CD4-positive, alpha-beta T cell treated with Interleukin-15 for 4 hours (primary cell): Measurements from ENCODE around the gene GALM.
"Not testable (repeated sequence)": the region's sequence is repeated elsewhere in the genome, so short reads cannot be mapped to it uniquely, and the experiment has no call there.

ENCODE experiments used
- DNase-seq: peaks from one replicate; pipeline ENCODE4 v3.0.0-alpha.2; 2020; ENCODE audit warnings: low spot score

The GALM gene

GRCh38 chr2:38682008-38682575 is 16.2 kb downstream of the GALM start:
- peak; percentile 70 for DNase-seq

GRCh38 chr2:38682620-38683019 is 16.7 kb downstream of the GALM start:
- DNase-seq, result peak; percentile 34

- no peak for DNase-seq
Observed at GRCh38 chr2:38683766-38684165, 17.9 kb downstream of the GALM start.

- no peak for DNase-seq
Observed at GRCh38 chr2:38685116-38685735, 19.3 kb downstream of the GALM start.

- DNase-seq, result peak; percentile 54
Observed at GRCh38 chr2:38690499-38691420, 24.8 kb downstream of the GALM start.

- no peak for DNase-seq
Observed at GRCh38 chr2:38691994-38692393, 26.1 kb downstream of the GALM start.

GRCh38 chr2:38692636-38693318 is 26.9 kb downstream of the GALM start:
- no peak for DNase-seq

GRCh38 chr2:38697116-38697840 is 31.4 kb downstream of the GALM start:
- DNase-seq, result peak; percentile 71

- no peak for DNase-seq
Observed at GRCh38 chr2:38698467-38699003, 32.6 kb downstream of the GALM start.

- DNase-seq, result peak; percentile 44
Observed at GRCh38 chr2:38700113-38700785, 34.3 kb downstream of the GALM start.

GRCh38 chr2:38700881-38701458 is 35.1 kb downstream of the GALM start:
- DNase-seq, result no peak

- no peak for DNase-seq
Observed at GRCh38 chr2:38701542-38701941, 35.6 kb downstream of the GALM start.

GRCh38 chr2:38702413-38702812 is 36.5 kb downstream of the GALM start:
- DNase-seq, result no peak

- DNase-seq, result not testable (repeated sequence)
Observed at GRCh38 chr2:38703336-38703735, 37.4 kb downstream of the GALM start.

GRCh38 chr2:38704664-38705063 is 38.8 kb downstream of the GALM start:
- DNase-seq, result no peak

- no peak for DNase-seq
Observed at GRCh38 chr2:38706846-38707345, 41.0 kb downstream of the GALM start.

GRCh38 chr2:38708491-38708890 is 42.6 kb downstream of the GALM start:
- DNase-seq, result not testable (repeated sequence)

GRCh38 chr2:38708900-38709566 is 43.1 kb downstream of the GALM start:
- DNase-seq, result no peak

- peak; percentile 61 for DNase-seq
Observed at GRCh38 chr2:38709567-38710194, 43.8 kb downstream of the GALM start.
